SK-N-SH (cell line): Measurements from ENCODE around the gene ZDHHC7. TPM values are rescaled to one million over a fixed set of nuclear protein-coding genes. Genes with fewer than 3 reads are reported as not detected.

Experiments used
- CTCF ChIA-PET: fragments of 300-600, 350-600 bp; formaldehyde crosslinking; extraction: SDS; loops from one replicate; lab custom pipeline; 2021; lab: Yijun Ruan, JAX
- POLR2A ChIA-PET: fragments of 350-600 bp; sonication (Branson Sonifier 250); formaldehyde crosslinking; extraction: SDS; loops from one replicate; lab custom pipeline; 2020; ENCODE audit warnings: antibody characterized with exemption, inconsistent platforms; lab: Yijun Ruan, JAX
- DNase-seq: peaks from one replicate; pipeline ENCODE4 v3.0.0; 2012
- H2AFZ ChIP-seq: fragments of 200-600 bp; sonication (generic); 2 replicates; pipeline ENCODE4 v1.8.1; 2016; ENCODE audit warnings: antibody characterized with exemption, mild to moderate bottlenecking, low read depth
- H3F3A ChIP-seq: fragments of 200-600 bp; sonication (generic); replicated peaks from 2 replicates; pipeline ENCODE3; 2016; ENCODE audit warnings: antibody characterized with exemption, mild to moderate bottlenecking; ENCODE audit not compliant: insufficient read depth
- H3K27ac ChIP-seq, 2 experiments: fragments of 200-500 bp in 1 of 2; fragments of 200-600 bp in 1 of 2; sonication (Bioruptor generic) in 1 of 2; sonication (generic), shearing (Covaris generic) in 1 of 2; 2 replicates each; pipeline versions ENCODE4 v1.5.1 to v1.6.1; 2014 to 2016; ENCODE audit warnings: low read depth in 2 of 2, inconsistent platforms in 1 of 2, low read length in 1 of 2, mild to moderate bottlenecking in 1 of 2, mixed read lengths in 1 of 2
- H3K27me3 ChIP-seq: fragments of 200-600 bp; sonication (generic), shearing (Covaris generic); 2 replicates; pipeline ENCODE4 v1.6.1; 2016; ENCODE audit warnings: mixed run types; ENCODE audit not compliant: insufficient read depth
- H3K36me3 ChIP-seq, 2 experiments: fragments of 200-500 bp in 1 of 2; fragments of 200-600 bp in 1 of 2; sonication (Bioruptor generic) in 1 of 2; sonication (generic) in 1 of 2; replicated peaks in 1 of 2; 2 replicates each; pipeline versions ENCODE3 to v1.5.1; 2014 to 2016; ENCODE audit warnings: low read length in 1 of 2, mild to moderate bottlenecking in 1 of 2; ENCODE audit not compliant: insufficient read depth in 2 of 2, control insufficient read depth in 1 of 2
- H3K4me1 ChIP-seq, 2 experiments: fragments of 200-500 bp in 1 of 2; fragments of 200-600 bp in 1 of 2; sonication (Bioruptor generic) in 1 of 2; sonication (generic), shearing (Covaris generic) in 1 of 2; 2 replicates each; pipeline versions ENCODE4 v1.5.1 to v1.6.1; 2014 to 2016; ENCODE audit warnings: low read depth in 1 of 2, low read length in 1 of 2, mixed run types in 1 of 2; ENCODE audit not compliant: insufficient read depth in 2 of 2, control insufficient read depth in 1 of 2
- H3K4me2 ChIP-seq: fragments of 200-600 bp; sonication (generic), shearing (Covaris generic); 2 replicates; pipeline ENCODE4 v1.6.1; 2017; ENCODE audit warnings: mixed run types
- H3K4me3 ChIP-seq, 2 experiments: fragments of 200-500 bp in 1 of 2; fragments of 200-600 bp in 1 of 2; sonication (Bioruptor generic) in 1 of 2; sonication (generic), shearing (Covaris generic) in 1 of 2; 2 replicates each; pipeline versions ENCODE4 v1.5.1 to v1.8.1; 2014 to 2016; ENCODE audit warnings: low read depth in 2 of 2, inconsistent platforms in 1 of 2, low read length in 1 of 2, mild to moderate bottlenecking in 1 of 2, mixed read lengths in 1 of 2, moderate library complexity in 1 of 2
- H3K79me2 ChIP-seq: fragments of 200-600 bp; sonication (generic); 2 replicates; pipeline ENCODE4 v1.8.1; 2017; ENCODE audit warnings: mild to moderate bottlenecking; ENCODE audit not compliant: insufficient read depth
- H3K9ac ChIP-seq: fragments of 200-600 bp; sonication (generic); 2 replicates; pipeline ENCODE4 v1.6.1; 2017; ENCODE audit warnings: mixed run types
- H3K9me2 ChIP-seq: fragments of 200-600 bp; sonication (generic); 2 replicates; pipeline ENCODE4 v1.6.1; 2017; ENCODE audit warnings: mixed run types
- H3K9me3 ChIP-seq: fragments of 200-600 bp; sonication (generic); 2 replicates; pipeline ENCODE4 v1.6.1; 2017; ENCODE audit warnings: mixed run types, mild to moderate bottlenecking, moderate library complexity
- H4K20me1 ChIP-seq: fragments of 200-600 bp; sonication (generic); 2 replicates; pipeline ENCODE4 v1.6.1; 2017; ENCODE audit warnings: mild to moderate bottlenecking, mixed run types; ENCODE audit not compliant: insufficient read depth
- ELF1 ChIP-seq: IDR thresholded peaks from 2 replicates; pipeline ENCODE4 v1.4.0; 2012
- EP300 ChIP-seq, 2 experiments: IDR thresholded peaks; 2 replicates each; pipeline versions ENCODE4 v1.4.0 to v1.6.1; 2012; ENCODE audit warnings: borderline replicate concordance in 1 of 2, low read depth in 1 of 2, low read length in 1 of 2
- EZH2phosphoT487 ChIP-seq: fragments of 200-600 bp; sonication (generic); IDR thresholded peaks from 2 replicates; pipeline ENCODE4 v1.6.1; 2017; ENCODE audit warnings: low read depth, mixed run types, mild to moderate bottlenecking, antibody characterized with exemption, moderate library complexity, borderline replicate concordance
- GATA2 ChIP-seq: sonication (generic); formaldehyde crosslinking; IDR thresholded peaks from 2 replicates; pipeline ENCODE4 v1.5.0; 2020; ENCODE audit warnings: mild to moderate bottlenecking, missing genetic modification reagents
- MAX ChIP-seq: IDR thresholded peaks from 2 replicates; pipeline ENCODE4 v1.4.0; 2012; ENCODE audit warnings: low read depth
- POLR2AphosphoS5 ChIP-seq: IDR thresholded peaks from 2 replicates; pipeline ENCODE4 v1.6.1; 2012; ENCODE audit warnings: low read depth, low read length
- RCOR1 ChIP-seq: fragments of 150-350 bp; IDR thresholded peaks from 2 replicates; pipeline ENCODE4 v1.6.1; 2017; ENCODE audit warnings: antibody characterized with exemption, low read length
- RFX5 ChIP-seq: IDR thresholded peaks from 2 replicates; pipeline ENCODE4 v1.6.1; 2012; ENCODE audit warnings: mild to moderate bottlenecking, improper control_type of control experiment, low read length
- SIN3A ChIP-seq: IDR thresholded peaks from 2 replicates; pipeline ENCODE4 v1.6.1; 2012; ENCODE audit warnings: low read depth, mild to moderate bottlenecking, low read length, moderate library complexity, borderline replicate concordance
- TAF1 ChIP-seq: IDR thresholded peaks from 2 replicates; pipeline ENCODE4 v1.6.1; 2012; ENCODE audit warnings: low read depth, mild to moderate bottlenecking, low read length, moderate library complexity, borderline replicate concordance
- TEAD4 ChIP-seq: IDR thresholded peaks from 2 replicates; pipeline ENCODE4 v1.4.0; 2012; ENCODE audit warnings: mild to moderate bottlenecking, borderline replicate concordance; ENCODE audit not compliant: insufficient read depth
- whole genome bisulfite sequencing: methylation state at CpG from one replicate; pipeline ENCODE4 v1.1.6; 2017; ENCODE audit warnings: low lambda C conversion rate; 5-methylcytosine and 5-hydroxymethylcytosine counted together
- polyA plus RNA-seq, 3 experiments: library from polyadenylated mRNA; depleted of rRNA; stranded (reverse); fragments of >200 nt; gene quantifications; 2 replicates each; pipeline ENCODE4 v1.2.3, GENCODE V29; 2012
- TF ChIP-seq, protein P1 (sequence below): IDR thresholded peaks from 2 replicates; pipeline ENCODE4; 2012
- TF ChIP-seq, protein P2 (sequence below): IDR thresholded peaks from 2 replicates; pipeline ENCODE4 v1.6.1; 2012; ENCODE audit warnings: mild to moderate bottlenecking, low read depth, low read length, moderate library complexity

Gene ZDHHC7
- polyA plus RNA-seq, 1 of the 3 experiments (the other 2 are of a cell fraction), result 114 TPM

- no peak for DNase-seq
- ChIA-PET POLR2A (no interaction called here), CTCF (no interaction called here)
- peaks cover 21% of the 10 kb centered on the region for H3F3A ChIP-seq
- H3K79me2 ChIP-seq, result peaks cover 6% of the 10 kb centered on the region; the same call in 1 of the 2 replicates
- H3K4me2 ChIP-seq, result no peak overlapping the region
- H3K9me3 ChIP-seq, result no peaks in the 10 kb centered on the region
- H3K4me1 ChIP-seq, result peaks cover under 1 to 1% of the 10 kb centered on the region in 2 experiments; a peak in 1 of 4 replicates
- no peaks in the 10 kb centered on the region for H3K27me3 ChIP-seq
- WGBS, result 91% methylated on average over 13 of the region's 18 CpGs
- no peak overlapping the region for H3K4me3 ChIP-seq
- H3K27ac ChIP-seq, result no peak overlapping the region
- no peaks in the 10 kb centered on the region for H3K9me2 ChIP-seq
- no peak overlapping the region for H3K9ac ChIP-seq
- no peaks in the 10 kb centered on the region for H3K36me3 ChIP-seq
- no peak overlapping the region for H2AFZ ChIP-seq
- no peaks in the 10 kb centered on the region for H4K20me1 ChIP-seq
- TF ChIP-seq, protein P1, sequence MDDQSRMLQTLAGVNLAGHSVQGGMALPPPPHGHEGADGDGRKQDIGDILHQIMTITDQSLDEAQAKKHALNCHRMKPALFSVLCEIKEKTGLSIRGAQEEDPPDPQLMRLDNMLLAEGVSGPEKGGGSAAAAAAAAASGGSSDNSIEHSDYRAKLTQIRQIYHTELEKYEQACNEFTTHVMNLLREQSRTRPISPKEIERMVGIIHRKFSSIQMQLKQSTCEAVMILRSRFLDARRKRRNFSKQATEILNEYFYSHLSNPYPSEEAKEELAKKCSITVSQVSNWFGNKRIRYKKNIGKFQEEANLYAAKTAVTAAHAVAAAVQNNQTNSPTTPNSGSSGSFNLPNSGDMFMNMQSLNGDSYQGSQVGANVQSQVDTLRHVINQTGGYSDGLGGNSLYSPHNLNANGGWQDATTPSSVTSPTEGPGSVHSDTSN, result no peak
- TF ChIP-seq MAX (no peak), RFX5 (no peak), ELF1 (no peak), POLR2AphosphoS5 (no peak), EZH2phosphoT487 (no peak), TAF1 (no peak), SIN3A (no peak), EP300 (IDR thresholded peaks at IDR 0.05; ENCODE audit: borderline replicate concordance in 1 of 2, low read depth in 1 of 2, low read length in 1 of 2) (no peak), RCOR1 (no peak), GATA2 (no peak), TEAD4 (no peak)
- TF ChIP-seq, protein P2, sequence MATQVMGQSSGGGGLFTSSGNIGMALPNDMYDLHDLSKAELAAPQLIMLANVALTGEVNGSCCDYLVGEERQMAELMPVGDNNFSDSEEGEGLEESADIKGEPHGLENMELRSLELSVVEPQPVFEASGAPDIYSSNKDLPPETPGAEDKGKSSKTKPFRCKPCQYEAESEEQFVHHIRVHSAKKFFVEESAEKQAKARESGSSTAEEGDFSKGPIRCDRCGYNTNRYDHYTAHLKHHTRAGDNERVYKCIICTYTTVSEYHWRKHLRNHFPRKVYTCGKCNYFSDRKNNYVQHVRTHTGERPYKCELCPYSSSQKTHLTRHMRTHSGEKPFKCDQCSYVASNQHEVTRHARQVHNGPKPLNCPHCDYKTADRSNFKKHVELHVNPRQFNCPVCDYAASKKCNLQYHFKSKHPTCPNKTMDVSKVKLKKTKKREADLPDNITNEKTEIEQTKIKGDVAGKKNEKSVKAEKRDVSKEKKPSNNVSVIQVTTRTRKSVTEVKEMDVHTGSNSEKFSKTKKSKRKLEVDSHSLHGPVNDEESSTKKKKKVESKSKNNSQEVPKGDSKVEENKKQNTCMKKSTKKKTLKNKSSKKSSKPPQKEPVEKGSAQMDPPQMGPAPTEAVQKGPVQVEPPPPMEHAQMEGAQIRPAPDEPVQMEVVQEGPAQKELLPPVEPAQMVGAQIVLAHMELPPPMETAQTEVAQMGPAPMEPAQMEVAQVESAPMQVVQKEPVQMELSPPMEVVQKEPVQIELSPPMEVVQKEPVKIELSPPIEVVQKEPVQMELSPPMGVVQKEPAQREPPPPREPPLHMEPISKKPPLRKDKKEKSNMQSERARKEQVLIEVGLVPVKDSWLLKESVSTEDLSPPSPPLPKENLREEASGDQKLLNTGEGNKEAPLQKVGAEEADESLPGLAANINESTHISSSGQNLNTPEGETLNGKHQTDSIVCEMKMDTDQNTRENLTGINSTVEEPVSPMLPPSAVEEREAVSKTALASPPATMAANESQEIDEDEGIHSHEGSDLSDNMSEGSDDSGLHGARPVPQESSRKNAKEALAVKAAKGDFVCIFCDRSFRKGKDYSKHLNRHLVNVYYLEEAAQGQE, result no peak
- TF ChIP-seq, all 33 proteins: peak for 0
Observed at GRCh38 chr16:85034591-85035433, 23.5 kb upstream of the ZDHHC7 start.
